ENCODE results near the gene TRPM3. TPM values are rescaled to one million over a fixed set of nuclear protein-coding genes. Genes with fewer than 3 reads are reported as not detected.

The TRPM3 gene
- total RNA-seq, 1 donor from 2014 or later = not detected

DNA sequence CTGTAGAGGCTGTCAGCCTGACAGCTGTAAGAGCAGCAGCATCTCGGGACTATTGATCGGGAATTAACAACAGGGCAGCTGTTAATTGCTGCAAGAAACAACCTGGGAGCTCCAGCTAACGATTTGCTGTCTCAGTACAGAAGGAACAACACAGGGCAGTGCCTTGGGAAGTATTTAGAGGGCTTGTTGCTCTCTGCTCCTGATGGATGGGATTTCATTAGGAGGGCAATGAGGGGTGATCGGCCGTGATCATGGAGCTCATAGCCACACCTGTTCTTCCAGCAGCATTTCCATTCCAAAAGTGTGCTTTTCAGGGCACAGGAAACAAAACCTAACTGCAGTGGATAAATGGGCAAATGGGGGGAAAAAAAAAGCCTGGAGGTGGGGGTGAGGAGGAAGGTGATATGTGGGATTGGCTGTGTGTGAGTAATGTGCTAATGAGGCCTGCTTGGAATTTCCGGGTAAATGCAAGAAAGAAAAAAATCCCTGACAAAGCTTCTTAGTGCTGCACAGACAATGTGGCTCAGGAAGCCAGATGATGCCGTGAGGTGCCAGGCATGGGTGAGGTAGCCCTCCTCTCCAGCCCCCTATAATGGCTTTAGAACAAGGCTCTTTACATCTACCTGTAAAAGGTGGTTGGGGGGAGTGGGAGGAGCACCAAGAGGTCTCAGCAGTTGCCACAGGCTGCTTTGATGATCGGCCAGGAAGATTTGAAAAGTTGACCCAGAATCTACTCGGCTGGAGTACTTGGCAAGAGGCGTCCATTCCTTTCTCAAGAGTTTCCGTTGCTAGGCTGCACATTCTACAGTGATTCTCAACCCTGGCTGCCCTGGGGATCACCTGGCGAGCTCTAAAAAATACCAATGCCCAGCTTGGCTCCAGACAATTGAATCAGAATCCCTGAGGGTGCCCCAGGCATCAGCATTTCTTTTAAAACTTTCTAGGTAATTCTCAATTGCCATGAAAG, 567.4 kb downstream of the TRPM3 start:
- Mint-ChIP-seq H3K27me3 (no peaks in the 10 kb centered on the region), H3K4me1 (peaks cover 11% of the 10 kb centered on the region), H3K9me3 (no peaks in the 10 kb centered on the region), H3K27ac (no peak overlapping the region), H3K36me3 (ENCODE audit: low read depth) (no peaks in the 10 kb centered on the region), H3K4me3 (no peak overlapping the region)
- no peak for DNase-seq
- intact Hi-C loops (cut with micrococcal nuclease) = no loop called here
- ATAC-seq (ENCODE audit: low read depth) = no peak
- TF ChIP-seq, protein P1, sequence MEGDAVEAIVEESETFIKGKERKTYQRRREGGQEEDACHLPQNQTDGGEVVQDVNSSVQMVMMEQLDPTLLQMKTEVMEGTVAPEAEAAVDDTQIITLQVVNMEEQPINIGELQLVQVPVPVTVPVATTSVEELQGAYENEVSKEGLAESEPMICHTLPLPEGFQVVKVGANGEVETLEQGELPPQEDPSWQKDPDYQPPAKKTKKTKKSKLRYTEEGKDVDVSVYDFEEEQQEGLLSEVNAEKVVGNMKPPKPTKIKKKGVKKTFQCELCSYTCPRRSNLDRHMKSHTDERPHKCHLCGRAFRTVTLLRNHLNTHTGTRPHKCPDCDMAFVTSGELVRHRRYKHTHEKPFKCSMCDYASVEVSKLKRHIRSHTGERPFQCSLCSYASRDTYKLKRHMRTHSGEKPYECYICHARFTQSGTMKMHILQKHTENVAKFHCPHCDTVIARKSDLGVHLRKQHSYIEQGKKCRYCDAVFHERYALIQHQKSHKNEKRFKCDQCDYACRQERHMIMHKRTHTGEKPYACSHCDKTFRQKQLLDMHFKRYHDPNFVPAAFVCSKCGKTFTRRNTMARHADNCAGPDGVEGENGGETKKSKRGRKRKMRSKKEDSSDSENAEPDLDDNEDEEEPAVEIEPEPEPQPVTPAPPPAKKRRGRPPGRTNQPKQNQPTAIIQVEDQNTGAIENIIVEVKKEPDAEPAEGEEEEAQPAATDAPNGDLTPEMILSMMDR (IDR thresholded peaks at IDR 0.05) = no peak
- ChIA-PET POLR2A (interaction anchor here (1.5 kb wide), 1 partner anchor 10 kb away, joined by 4 read pairs; no protein-coding TSS in a partner anchor), CTCF (interaction anchor here (1.6 kb wide), 1 partner anchor 48 kb away, joined by 4 read pairs; no protein-coding TSS in a partner anchor)

DNA sequence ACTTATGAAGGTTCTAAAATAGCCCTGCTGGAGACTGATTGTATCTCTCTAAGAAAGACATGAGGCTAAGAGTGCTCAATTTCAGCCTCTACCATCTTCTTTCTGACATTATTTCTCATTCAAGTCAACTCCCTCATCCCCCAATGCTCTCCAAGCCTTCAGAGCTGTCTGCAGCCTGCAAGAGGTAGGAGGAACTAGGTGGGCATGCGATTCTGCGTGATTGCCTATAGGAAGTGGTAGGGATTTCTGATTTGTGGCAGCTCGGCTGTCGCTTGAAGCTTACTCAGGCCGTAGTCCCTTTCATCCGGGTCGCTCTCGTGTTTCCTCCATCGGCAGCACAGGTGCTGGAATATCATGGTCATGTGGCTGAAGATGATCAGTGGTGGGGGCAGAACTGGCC, 568.9 kb downstream of the TRPM3 start:
- TF ChIP-seq, protein P1 (IDR thresholded peaks at IDR 0.05) = no peak
- intact Hi-C loops (cut with micrococcal nuclease) = no loop called here
- H3K36me3 Mint-ChIP-seq (ENCODE audit: low read depth) = no peaks in the 10 kb centered on the region
- ChIA-PET POLR2A (interaction anchor here (1.5 kb wide), 1 partner anchor 11 kb away, joined by 4 read pairs; no protein-coding TSS in a partner anchor), CTCF (interaction anchor here (1.6 kb wide), 1 partner anchor 50 kb away, joined by 4 read pairs; no protein-coding TSS in a partner anchor)
- no peaks in the 10 kb centered on the region for H3K27me3 Mint-ChIP-seq
- DNase-seq (no peak), ATAC-seq (ENCODE audit: low read depth) (no peak)
- no peaks in the 10 kb centered on the region for H3K9me3 Mint-ChIP-seq
- peaks cover under 1% of the 10 kb centered on the region for H3K4me1 Mint-ChIP-seq
- no peak overlapping the region for H3K4me3 Mint-ChIP-seq
- no peak overlapping the region for H3K27ac Mint-ChIP-seq

DNA sequence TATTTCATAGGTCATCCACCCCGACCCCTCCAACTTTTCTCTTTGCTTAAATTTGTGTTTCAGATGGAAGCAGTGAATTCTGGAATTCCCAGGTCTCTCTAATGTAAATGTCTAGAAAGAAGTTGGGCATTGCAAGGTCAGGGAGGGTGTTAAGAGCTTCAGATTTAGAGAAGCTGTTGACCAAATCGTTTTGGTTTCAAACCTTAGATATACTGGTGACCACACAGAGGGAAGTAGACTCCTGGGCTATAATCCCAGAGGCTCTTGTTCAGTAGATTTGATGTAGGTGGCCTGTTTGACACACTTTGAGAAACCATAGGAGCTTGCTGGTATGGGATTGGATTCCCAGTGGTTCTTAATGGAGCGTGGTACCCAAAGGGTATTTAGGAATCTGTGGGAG, 569.6 kb downstream of the TRPM3 start:
- TF ChIP-seq, protein P1 (IDR thresholded peaks at IDR 0.05) = no peak
- no peak for ATAC-seq (ENCODE audit: low read depth)
- no peak for DNase-seq
- Mint-ChIP-seq H3K4me1 (no peaks in the 10 kb centered on the region), H3K27ac (no peak overlapping the region), H3K27me3 (no peaks in the 10 kb centered on the region), H3K9me3 (no peaks in the 10 kb centered on the region), H3K36me3 (ENCODE audit: low read depth) (no peaks in the 10 kb centered on the region), H3K4me3 (no peak overlapping the region)
- CTCF ChIA-PET = no interaction called here
- intact Hi-C loops (cut with micrococcal nuclease) = no loop called here
- POLR2A ChIA-PET = no interaction called here

DNA sequence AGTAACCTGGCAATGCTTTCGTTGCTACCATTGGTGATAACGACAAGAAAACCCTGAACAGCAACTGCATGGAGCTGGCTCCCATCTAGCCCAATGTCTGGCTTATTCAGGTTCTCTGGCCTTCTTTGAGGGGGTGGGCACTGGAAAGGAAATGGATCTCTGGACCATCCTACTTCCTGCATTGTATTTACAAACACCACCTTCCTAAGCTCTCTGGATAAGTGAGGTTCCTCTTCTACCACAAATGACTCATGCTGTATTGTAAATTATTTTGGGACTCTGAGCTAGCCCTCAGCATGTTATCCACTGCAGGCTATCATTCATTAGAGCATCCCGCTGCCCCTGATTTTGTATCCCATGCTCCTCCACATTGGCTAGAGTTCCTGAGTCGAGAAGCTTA, 570.0 kb downstream of the TRPM3 start:
- CTCF ChIA-PET = no interaction called here
- Mint-ChIP-seq H3K27ac (no peak overlapping the region), H3K4me1 (no peaks in the 10 kb centered on the region), H3K9me3 (no peaks in the 10 kb centered on the region), H3K27me3 (no peaks in the 10 kb centered on the region), H3K36me3 (ENCODE audit: low read depth) (no peaks in the 10 kb centered on the region), H3K4me3 (no peak overlapping the region)
- DNase-seq (no peak), ATAC-seq (ENCODE audit: low read depth) (no peak)
- TF ChIP-seq, protein P1 (IDR thresholded peaks at IDR 0.05) = no peak
- POLR2A ChIA-PET = no interaction called here
- intact Hi-C loops (cut with micrococcal nuclease) = no loop called here

DNA sequence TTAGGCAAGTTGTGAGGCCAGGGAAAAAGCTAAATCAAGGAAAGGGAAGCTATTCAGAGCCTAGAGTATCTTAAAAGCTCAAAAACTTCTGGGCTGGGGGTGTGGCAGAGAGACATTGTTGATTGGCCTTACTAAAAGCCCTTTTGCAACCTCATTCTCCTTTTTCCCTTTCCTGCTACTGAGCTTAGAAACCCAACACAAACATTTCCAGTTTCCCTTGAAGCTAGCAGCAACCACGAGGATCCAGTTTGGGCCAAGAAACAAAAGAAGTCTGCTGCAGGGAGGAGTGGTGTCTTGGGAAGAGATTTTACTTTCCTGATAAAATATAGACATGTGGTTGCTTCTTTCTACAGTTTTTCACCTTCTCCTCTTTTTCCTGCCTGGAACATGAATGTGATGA, 571.5 kb downstream of the TRPM3 start:
- no peak overlapping the region for H3K27ac Mint-ChIP-seq
- TF ChIP-seq, protein P1 (IDR thresholded peaks at IDR 0.05) = no peak
- ChIA-PET CTCF (no interaction called here), POLR2A (interaction anchor here (0.7 kb wide), 1 partner anchor 14 kb away, joined by 3 read pairs; no protein-coding TSS in a partner anchor)
- H3K27me3 Mint-ChIP-seq = no peaks in the 10 kb centered on the region
- no peaks in the 10 kb centered on the region for H3K4me1 Mint-ChIP-seq
- intact Hi-C loops (cut with micrococcal nuclease) = no loop called here
- no peak for ATAC-seq (ENCODE audit: low read depth)
- no peak for DNase-seq
- no peaks in the 10 kb centered on the region for H3K36me3 Mint-ChIP-seq (ENCODE audit: low read depth)
- H3K9me3 Mint-ChIP-seq = no peaks in the 10 kb centered on the region
- H3K4me3 Mint-ChIP-seq = no peak overlapping the region

Data from activated B cell treated with CpG ODN at 0.5 μM for 24 hours (primary cell).